ENCODE results near the gene GPR155. TPM values are rescaled to one million over a fixed set of nuclear protein-coding genes. Genes with fewer than 3 reads are reported as not detected.

The GPR155 gene
- total and polyA plus RNA-seq, 9 of the 15 experiments (the other 6 are each of a cell fraction or from before 2014, with no cell fraction given) = 0.04 to 0.40 (median 0.11) TPM; not detected in 1

- TF ChIP-seq THAP12 (CRISPR knock-in tag; IDR thresholded peaks at IDR 0.05) = no peak
- no peak for TF ChIP-seq MCM2 (IDR thresholded peaks at IDR 0.05; ENCODE audit: low read depth)
- TF ChIP-seq HINFP (tag; conservative IDR thresholded peaks at IDR 0.05; ENCODE audit: low read depth) = no peak
- TF ChIP-seq TCF15 (CRISPR knock-in tag; IDR thresholded peaks at IDR 0.05) = no peak
- no peak for TF ChIP-seq ZNF140 (CRISPR knock-in tag; IDR thresholded peaks at IDR 0.05)
- TF ChIP-seq HEY1 (CRISPR knock-in tag; IDR thresholded peaks at IDR 0.05; ENCODE audit: borderline replicate concordance) = no peak
- TF ChIP-seq BRF1 (IDR thresholded peaks at IDR 0.05; ENCODE audit: borderline replicate concordance, extremely low read depth, insufficient read length) = no peak
- no peak for TF ChIP-seq DACH1 (IDR thresholded peaks at IDR 0.05; ENCODE audit: partially characterized antibody)
- no peak for TF ChIP-seq ZNF79 (CRISPR knock-in tag; IDR thresholded peaks at IDR 0.05; ENCODE audit: low read depth)
- no peak for TF ChIP-seq ADNP (tag; IDR thresholded peaks at IDR 0.05)
- TF ChIP-seq BRF2 (IDR thresholded peaks at IDR 0.05; ENCODE audit: borderline replicate concordance, insufficient read depth, insufficient read length) = no peak
- TF ChIP-seq HMGXB4 (CRISPR knock-in tag; IDR thresholded peaks at IDR 0.05) = no peak
- no peak for TF ChIP-seq ZNF57 (CRISPR knock-in tag; IDR thresholded peaks at IDR 0.05)
- no peak for TF ChIP-seq E2F6 (IDR thresholded peaks at IDR 0.05; ENCODE audit: borderline replicate concordance in 1 of 2, extremely low read depth in 1 of 2, insufficient read depth in 1 of 2, insufficient read length in 1 of 2, low read depth in 1 of 2, low read length in 1 of 2, poor library complexity in 1 of 2, severe bottlenecking in 1 of 2)
- TF ChIP-seq GTF2A2 (tag; IDR thresholded peaks at IDR 0.05) = no peak
- no peak for TF ChIP-seq STAT5A (IDR thresholded peaks at IDR 0.05; ENCODE audit: borderline replicate concordance, low read length)
- TF ChIP-seq ELK1 (CRISPR knock-in tag; IDR thresholded peaks at IDR 0.05) = no peak
- TF ChIP-seq ZC3H11A (IDR thresholded peaks at IDR 0.05; ENCODE audit: low read depth, low read length) = no peak
- TF ChIP-seq BCL6 (CRISPR knock-in tag; IDR thresholded peaks at IDR 0.05) = no peak
These were observed 103.0 kb downstream of the GPR155 start (continued) for GRCh38 chr2:174383796-174384195.

All from K562 (cell line).